Mononuclear cell (primary cell): ENCODE data around the gene ANO1. TPM values are rescaled to one million over a fixed set of nuclear protein-coding genes. Genes with fewer than 3 reads are reported as not detected.

Experiments
- H3K27me3 ChIP-seq: 2 replicates; pipeline ENCODE4 v1.6.0; 2011; ENCODE audit warnings: low read length, control low read depth; ENCODE audit not compliant: insufficient read depth
- H3K4me1 ChIP-seq: 2 replicates; pipeline ENCODE4 v1.5.1; 2011; ENCODE audit warnings: mild to moderate bottlenecking, low read length, control low read depth; ENCODE audit not compliant: insufficient read depth
- H3K4me3 ChIP-seq: 2 replicates; pipeline ENCODE4 v1.5.1; 2011; ENCODE audit warnings: mild to moderate bottlenecking, low read length, moderate library complexity
- H3K9me3 ChIP-seq: 2 replicates; pipeline ENCODE4 v1.5.1; 2011; ENCODE audit warnings: low read depth, mild to moderate bottlenecking, control low read depth, low read length
- total RNA-seq: library from RNA; depleted of rRNA; stranded (reverse); fragments of >200 nt; gene quantifications from one replicate; pipeline ENCODE4 v1.2.3, GENCODE V29; 2012

ANO1 gene
- total RNA-seq, 1 donor = not detected

GRCh38 chr11:70174547-70175235, 96.6 kb downstream of the ANO1 start:
- Histone ChIP-seq H3K4me3 (no peak overlapping the region), H3K27me3 (no peaks in the 10 kb centered on the region), H3K9me3 (no peaks in the 10 kb centered on the region), H3K4me1 (no peaks in the 10 kb centered on the region)

GRCh38 chr11:70175236-70175698, 97.2 kb downstream of the ANO1 start:
- H3K9me3 ChIP-seq = no peaks in the 10 kb centered on the region
- no peak overlapping the region for H3K4me3 ChIP-seq
- H3K4me1 ChIP-seq = no peaks in the 10 kb centered on the region
- H3K27me3 ChIP-seq = no peaks in the 10 kb centered on the region

- no peaks in the 10 kb centered on the region for H3K4me1 ChIP-seq
- H3K27me3 ChIP-seq = no peaks in the 10 kb centered on the region
Measured at GRCh38 chr11:70176940-70177689, 99.0 kb downstream of the ANO1 start.

DNA sequence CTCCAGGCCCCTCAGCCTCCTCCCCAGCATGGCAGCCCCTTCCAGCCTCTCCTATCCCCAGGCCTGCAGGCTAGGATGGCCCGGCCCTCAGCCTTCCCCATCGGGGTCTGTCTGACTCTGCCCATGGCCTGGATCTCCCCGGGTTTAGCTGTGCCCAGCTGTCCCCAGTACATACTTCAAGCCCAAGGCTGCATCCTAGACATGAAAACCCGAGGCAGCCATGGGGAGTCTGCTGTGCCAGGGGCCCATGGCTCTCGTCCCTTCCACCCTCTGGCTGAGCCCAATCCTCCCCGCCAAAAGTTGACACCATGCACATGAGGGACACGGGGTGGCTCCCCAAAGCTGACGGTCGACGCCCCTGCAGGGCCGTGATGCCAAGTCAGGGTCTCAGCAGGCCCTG, 102.8 kb downstream of the ANO1 start:
- H3K4me1 ChIP-seq = no peaks in the 10 kb centered on the region
- H3K4me3 ChIP-seq = no peak overlapping the region
- H3K9me3 ChIP-seq = no peaks in the 10 kb centered on the region
- no peaks in the 10 kb centered on the region for H3K27me3 ChIP-seq

More at GRCh38 chr11:70176940-70177689, 99.0 kb downstream of the ANO1 start:
- Histone ChIP-seq H3K4me3 (no peak overlapping the region), H3K9me3 (no peaks in the 10 kb centered on the region)

DNA sequence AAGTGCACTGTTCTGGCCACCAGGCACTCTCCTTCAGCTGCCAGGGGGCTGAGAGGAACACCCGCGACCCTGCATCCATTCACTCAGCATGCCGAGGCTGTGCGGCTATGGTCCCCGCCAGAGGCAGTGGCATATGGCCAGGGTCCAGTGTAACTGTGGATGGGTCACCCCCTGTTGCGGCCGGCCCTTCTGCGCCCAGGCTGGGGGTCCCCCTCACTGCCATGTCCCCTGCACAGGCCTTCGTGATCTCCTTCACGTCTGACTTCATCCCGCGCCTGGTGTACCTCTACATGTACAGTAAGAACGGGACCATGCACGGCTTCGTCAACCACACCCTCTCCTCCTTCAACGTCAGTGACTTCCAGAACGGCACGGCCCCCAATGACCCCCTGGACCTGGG, 104.1 kb downstream of the ANO1 start:
- Histone ChIP-seq H3K27me3 (no peaks in the 10 kb centered on the region), H3K4me1 (no peaks in the 10 kb centered on the region), H3K9me3 (no peaks in the 10 kb centered on the region), H3K4me3 (no peak overlapping the region)

GRCh38 chr11:70183032-70183431, 104.9 kb downstream of the ANO1 start:
- no peaks in the 10 kb centered on the region for H3K27me3 ChIP-seq
- no peak overlapping the region for H3K4me3 ChIP-seq
- H3K9me3 ChIP-seq = no peaks in the 10 kb centered on the region
- no peaks in the 10 kb centered on the region for H3K4me1 ChIP-seq

- Histone ChIP-seq H3K9me3 (no peaks in the 10 kb centered on the region), H3K27me3 (no peaks in the 10 kb centered on the region), H3K4me1 (no peaks in the 10 kb centered on the region), H3K4me3 (no peak overlapping the region)
Measured at GRCh38 chr11:70183483-70184176, 105.5 kb downstream of the ANO1 start.

GRCh38 chr11:70184396-70184795, 106.3 kb downstream of the ANO1 start:
- no peaks in the 10 kb centered on the region for H3K4me1 ChIP-seq
- H3K27me3 ChIP-seq = no peaks in the 10 kb centered on the region
- no peaks in the 10 kb centered on the region for H3K9me3 ChIP-seq
- H3K4me3 ChIP-seq = no peak overlapping the region

- H3K9me3 ChIP-seq = no peaks in the 10 kb centered on the region
- no peak overlapping the region for H3K4me3 ChIP-seq
- no peaks in the 10 kb centered on the region for H3K4me1 ChIP-seq
- no peaks in the 10 kb centered on the region for H3K27me3 ChIP-seq
Measured at GRCh38 chr11:70185348-70186055, 107.4 kb downstream of the ANO1 start.

GRCh38 chr11:70186420-70186819, 108.3 kb downstream of the ANO1 start:
- Histone ChIP-seq H3K9me3 (no peaks in the 10 kb centered on the region), H3K4me3 (no peak overlapping the region), H3K4me1 (no peaks in the 10 kb centered on the region), H3K27me3 (no peaks in the 10 kb centered on the region)

DNA sequence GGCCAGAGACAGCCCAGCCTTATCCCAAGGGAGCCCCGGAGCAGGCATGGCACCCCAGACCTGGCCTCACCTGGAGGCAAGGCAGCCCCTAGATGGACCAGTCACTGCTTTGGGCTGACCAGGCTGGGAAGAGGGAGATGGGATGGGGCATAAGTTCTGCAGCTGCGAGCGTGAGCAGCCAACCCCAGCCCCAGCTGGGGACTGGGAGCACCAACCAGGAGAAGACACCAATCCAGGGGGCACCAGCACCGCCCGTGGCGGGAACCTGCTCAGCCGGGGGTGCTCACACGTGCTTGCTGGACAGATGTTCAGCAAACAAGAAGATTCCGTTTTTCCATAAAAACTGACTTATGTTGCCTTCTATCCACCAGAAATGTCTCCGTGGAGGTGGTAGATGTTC, 108.8 kb downstream of the ANO1 start:
- no peaks in the 10 kb centered on the region for H3K27me3 ChIP-seq
- H3K4me1 ChIP-seq = no peaks in the 10 kb centered on the region
- no peak overlapping the region for H3K4me3 ChIP-seq
- H3K9me3 ChIP-seq = no peaks in the 10 kb centered on the region

DNA sequence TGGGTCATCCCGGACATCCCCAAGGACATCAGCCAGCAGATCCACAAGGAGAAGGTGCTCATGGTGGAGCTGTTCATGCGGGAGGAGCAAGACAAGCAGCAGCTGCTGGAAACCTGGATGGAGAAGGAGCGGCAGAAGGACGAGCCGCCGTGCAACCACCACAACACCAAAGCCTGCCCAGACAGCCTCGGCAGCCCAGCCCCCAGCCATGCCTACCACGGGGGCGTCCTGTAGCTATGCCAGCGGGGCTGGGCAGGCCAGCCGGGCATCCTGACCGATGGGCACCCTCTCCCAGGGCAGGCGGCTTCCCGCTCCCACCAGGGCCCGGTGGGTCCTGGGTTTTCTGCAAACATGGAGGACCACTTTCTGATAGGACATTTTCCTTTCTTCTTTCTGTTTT, 109.7 kb downstream of the ANO1 start:
- Histone ChIP-seq H3K27me3 (no peaks in the 10 kb centered on the region), H3K4me1 (no peaks in the 10 kb centered on the region), H3K9me3 (no peaks in the 10 kb centered on the region), H3K4me3 (no peak overlapping the region)

DNA sequence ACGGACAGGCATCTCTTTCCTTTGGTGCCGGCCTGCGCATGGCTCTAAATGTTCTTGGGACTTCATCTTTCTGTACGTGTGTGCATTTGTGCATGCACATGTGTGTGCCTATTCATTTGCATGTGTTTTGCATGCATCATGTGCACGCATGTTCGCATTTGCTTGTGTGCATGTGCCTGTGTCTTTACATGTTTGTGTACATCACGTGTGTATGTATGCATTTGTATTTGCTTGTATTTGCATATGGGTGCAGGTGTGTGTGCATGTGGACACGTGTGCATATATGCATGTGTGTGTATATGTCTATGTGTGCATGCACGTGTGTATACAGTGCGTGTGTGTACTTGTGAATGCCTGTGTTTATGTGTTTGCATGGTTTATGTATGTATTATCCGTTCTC, 111.5 kb downstream of the ANO1 start:
- no peaks in the 10 kb centered on the region for H3K9me3 ChIP-seq
- no peak overlapping the region for H3K4me3 ChIP-seq
- no peaks in the 10 kb centered on the region for H3K4me1 ChIP-seq
- no peaks in the 10 kb centered on the region for H3K27me3 ChIP-seq

- H3K4me1 ChIP-seq = no peaks in the 10 kb centered on the region
- H3K27me3 ChIP-seq = no peaks in the 10 kb centered on the region
- no peak overlapping the region for H3K4me3 ChIP-seq
- H3K9me3 ChIP-seq = no peaks in the 10 kb centered on the region
Measured at GRCh38 chr11:70191495-70192140, 113.5 kb downstream of the ANO1 start.
